Measurements from ENCODE around the gene PPRC1. TPM values are rescaled to one million over a fixed set of nuclear protein-coding genes. Genes with fewer than 3 reads are reported as not detected.

PPRC1 gene
- polyA plus RNA-seq, 1 donor from 2014 or later, result 6.0 TPM

GRCh38 chr10:102146971-102147428 is 14.2 kb downstream of the PPRC1 start:
- H3K4me3 ChIP-seq (ENCODE audit: low read length), result no peak overlapping the region
- no peaks in the 10 kb centered on the region for H3K27me3 ChIP-seq (ENCODE audit: insufficient read depth, low read depth, low read length)
- H4K20me1 ChIP-seq (ENCODE audit: insufficient read depth), result no peaks in the 10 kb centered on the region
- H3F3A ChIP-seq (ENCODE audit: insufficient read depth, low read length, poor library complexity, severe bottlenecking), result no peaks in the 10 kb centered on the region
- TF ChIP-seq POLR2AphosphoS5 (IDR thresholded peaks at IDR 0.05), result no peak
- TF ChIP-seq EP300 (conservative IDR thresholded peaks at IDR 0.05; ENCODE audit: poor library complexity, severe bottlenecking), result no peak
- no peak for TF ChIP-seq TAF1 (IDR thresholded peaks at IDR 0.05; ENCODE audit: low read depth)
- no peak for TF ChIP-seq MXI1 (conservative IDR thresholded peaks at IDR 0.05; ENCODE audit: poor library complexity, severe bottlenecking)
- TF ChIP-seq SMC3 (conservative IDR thresholded peaks at IDR 0.05; ENCODE audit: poor library complexity), result no peak
- no peak for TF ChIP-seq REST (IDR thresholded peaks at IDR 0.05; ENCODE audit: borderline replicate concordance)
- no peak for TF ChIP-seq RAD21 (conservative IDR thresholded peaks at IDR 0.05)
- TF ChIP-seq, protein P1, sequence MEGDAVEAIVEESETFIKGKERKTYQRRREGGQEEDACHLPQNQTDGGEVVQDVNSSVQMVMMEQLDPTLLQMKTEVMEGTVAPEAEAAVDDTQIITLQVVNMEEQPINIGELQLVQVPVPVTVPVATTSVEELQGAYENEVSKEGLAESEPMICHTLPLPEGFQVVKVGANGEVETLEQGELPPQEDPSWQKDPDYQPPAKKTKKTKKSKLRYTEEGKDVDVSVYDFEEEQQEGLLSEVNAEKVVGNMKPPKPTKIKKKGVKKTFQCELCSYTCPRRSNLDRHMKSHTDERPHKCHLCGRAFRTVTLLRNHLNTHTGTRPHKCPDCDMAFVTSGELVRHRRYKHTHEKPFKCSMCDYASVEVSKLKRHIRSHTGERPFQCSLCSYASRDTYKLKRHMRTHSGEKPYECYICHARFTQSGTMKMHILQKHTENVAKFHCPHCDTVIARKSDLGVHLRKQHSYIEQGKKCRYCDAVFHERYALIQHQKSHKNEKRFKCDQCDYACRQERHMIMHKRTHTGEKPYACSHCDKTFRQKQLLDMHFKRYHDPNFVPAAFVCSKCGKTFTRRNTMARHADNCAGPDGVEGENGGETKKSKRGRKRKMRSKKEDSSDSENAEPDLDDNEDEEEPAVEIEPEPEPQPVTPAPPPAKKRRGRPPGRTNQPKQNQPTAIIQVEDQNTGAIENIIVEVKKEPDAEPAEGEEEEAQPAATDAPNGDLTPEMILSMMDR (IDR thresholded peaks at IDR 0.05; ENCODE audit: poor library complexity, severe bottlenecking), result no peak
- TF ChIP-seq EZH2 (IDR thresholded peaks at IDR 0.05; ENCODE audit: borderline replicate concordance, insufficient read depth, low read length, poor library complexity, severe bottlenecking), result no peak
- H3K4me2 ChIP-seq (ENCODE audit: low read length), result no peak overlapping the region
- H3K9ac ChIP-seq (ENCODE audit: low read length), result no peak overlapping the region
- H3K9me2 ChIP-seq (ENCODE audit: insufficient read depth, low read length), result no peaks in the 10 kb centered on the region
- no peak overlapping the region for H3K27ac ChIP-seq (ENCODE audit: low read length)
- no peak overlapping the region for H2AFZ ChIP-seq (ENCODE audit: low read depth, low read length)
- H3K79me2 ChIP-seq (replicated peaks; ENCODE audit: insufficient read depth, low read length), result no peaks in the 10 kb centered on the region
- H3K9me3 ChIP-seq (ENCODE audit: low read length), result no peaks in the 10 kb centered on the region
- H3K36me3 ChIP-seq (ENCODE audit: insufficient read depth, low read length), result peaks cover 4% of the 10 kb centered on the region

- Histone ChIP-seq H3K9ac (ENCODE audit: low read length) (no peak overlapping the region), H2AFZ (ENCODE audit: low read depth, low read length) (no peak overlapping the region), H3F3A (ENCODE audit: insufficient read depth, low read length, poor library complexity, severe bottlenecking) (no peaks in the 10 kb centered on the region), H3K27ac (ENCODE audit: low read length) (no peak overlapping the region), H4K20me1 (ENCODE audit: insufficient read depth) (no peaks in the 10 kb centered on the region), H3K4me2 (ENCODE audit: low read length) (no peak overlapping the region), H3K79me2 (replicated peaks; ENCODE audit: insufficient read depth, low read length) (peaks cover under 1% of the 10 kb centered on the region), H3K9me2 (ENCODE audit: insufficient read depth, low read length) (no peaks in the 10 kb centered on the region), H3K36me3 (ENCODE audit: insufficient read depth, low read length) (peaks cover 4% of the 10 kb centered on the region), H3K27me3 (ENCODE audit: insufficient read depth, low read depth, low read length) (no peaks in the 10 kb centered on the region), H3K9me3 (ENCODE audit: low read length) (no peaks in the 10 kb centered on the region), H3K4me3 (ENCODE audit: low read length) (no peak overlapping the region)
- TF ChIP-seq EP300 (conservative IDR thresholded peaks at IDR 0.05; ENCODE audit: poor library complexity, severe bottlenecking) (no peak), POLR2AphosphoS5 (IDR thresholded peaks at IDR 0.05) (no peak), REST (IDR thresholded peaks at IDR 0.05; ENCODE audit: borderline replicate concordance) (no peak), MXI1 (conservative IDR thresholded peaks at IDR 0.05; ENCODE audit: poor library complexity, severe bottlenecking) (no peak), TAF1 (IDR thresholded peaks at IDR 0.05; ENCODE audit: low read depth) (no peak), RAD21 (conservative IDR thresholded peaks at IDR 0.05) (no peak), EZH2 (IDR thresholded peaks at IDR 0.05; ENCODE audit: borderline replicate concordance, insufficient read depth, low read length, poor library complexity, severe bottlenecking) (no peak), SMC3 (conservative IDR thresholded peaks at IDR 0.05; ENCODE audit: poor library complexity) (no peak)
- TF ChIP-seq, protein P1 (IDR thresholded peaks at IDR 0.05; ENCODE audit: poor library complexity, severe bottlenecking), result no peak
Measured at GRCh38 chr10:102147561-102147960, 14.7 kb downstream of the PPRC1 start.
